ENCODE data around the gene SUPT3H.

GRCh38 chr6:45170309-45170708, 207.4 kb downstream of the SUPT3H start:
- TF ChIP-seq TAF1 (IDR thresholded peaks at IDR 0.05; ENCODE audit: low read depth, low read length) (no peak), POLR2A (IDR thresholded peaks at IDR 0.05; ENCODE audit: low read depth, low read length) (no peak)
